GM10266 (cell line): ENCODE measurements around the gene SPTLC2.

Experiments
- DNase-seq: peaks from one replicate; pipeline ENCODE4 v3.0.0; 2012; ENCODE audit errors: extremely low spot score
- CTCF ChIP-seq: IDR thresholded peaks from 2 replicates; pipeline ENCODE4 v1.5.1; 2012; ENCODE audit warnings: mild to moderate bottlenecking, low read depth; ENCODE audit not compliant: control insufficient read depth, insufficient read depth; ENCODE audit errors: missing control alignments

SPTLC2 gene

GRCh38 chr14:77585385-77585784 is 31.1 kb downstream of the SPTLC2 start:
- DNase-seq = no peak
- TF ChIP-seq CTCF = no peak

- DNase-seq = no peak
- TF ChIP-seq CTCF = no peak
These were observed 31.6 kb downstream of the SPTLC2 start for GRCh38 chr14:77584809-77585208.

- no peak for TF ChIP-seq CTCF
- DNase-seq = no peak
These were observed 32.8 kb downstream of the SPTLC2 start for GRCh38 chr14:77583657-77584056.

- no peak for TF ChIP-seq CTCF
- DNase-seq = no peak
These were observed 33.9 kb downstream of the SPTLC2 start for GRCh38 chr14:77582511-77582910.

- no peak for TF ChIP-seq CTCF
- DNase-seq = peak; percentile 64
These were observed 35.4 kb downstream of the SPTLC2 start for GRCh38 chr14:77580964-77581505.

- no peak for TF ChIP-seq CTCF
- no peak for DNase-seq
These were observed 36.0 kb downstream of the SPTLC2 start for GRCh38 chr14:77580477-77580876.

- DNase-seq = no peak
- no peak for TF ChIP-seq CTCF
These were observed 36.7 kb downstream of the SPTLC2 start for GRCh38 chr14:77579780-77580179.
